IMR-90 (cell line): ENCODE data around the gene C5orf58. TPM values are rescaled to one million over a fixed set of nuclear protein-coding genes. Genes with fewer than 3 reads are reported as not detected.

Source experiments
- ATAC-seq: fragments of 200-7000 bp; cut with Tn5 transposase; 2 replicates; pipeline ENCODE4 v1.9.1; 2020; ENCODE audit warnings: low read depth, mild to moderate bottlenecking, moderate library complexity
- BruUV-seq: library from RNA; stranded (reverse); fragments of 400-500 nt; replicated peaks from 2 replicates; lab custom pipeline; 2021; lab: Mats Ljungman, UMichigan
- CTCF ChIA-PET: fragments of 300-600 bp; formaldehyde crosslinking; extraction: SDS; loops from one replicate; lab custom pipeline; 2021; ENCODE audit warnings: antibody characterized with exemption; lab: Yijun Ruan, JAX
- POLR2A ChIA-PET: fragments of 300-600 bp; sonication (Branson Sonifier 250); formaldehyde crosslinking; loops from one replicate; lab custom pipeline; 2022; ENCODE audit warnings: antibody characterized with exemption; ENCODE audit not compliant: unreplicated experiment; lab: Charles Lee
- DNase-seq: peaks from one replicate; pipeline ENCODE4 v3.0.0; 2013
- H2AFZ ChIP-seq: replicated peaks from 2 replicates; pipeline ENCODE3; 2013; ENCODE audit warnings: low read length, mild to moderate bottlenecking; ENCODE audit not compliant: poor library complexity
- H2AK5ac ChIP-seq: 2 replicates; pipeline ENCODE4 v1.6.1; 2013; ENCODE audit warnings: low read depth, low read length, inconsistent platforms
- H2AK9ac ChIP-seq: replicated peaks from 2 replicates; pipeline ENCODE3; 2013; ENCODE audit warnings: mild to moderate bottlenecking, low read depth, low read length, moderate library complexity; ENCODE audit not compliant: poor library complexity
- H2BK120ac ChIP-seq: 2 replicates; pipeline ENCODE4 v1.6.1; 2013; ENCODE audit warnings: low read depth, low read length, inconsistent platforms
- H2BK15ac ChIP-seq: 3 replicates; pipeline ENCODE4 v1.6.1; 2013; ENCODE audit warnings: low read depth, low read length, inconsistent platforms
- H2BK20ac ChIP-seq: 2 replicates; pipeline ENCODE4 v1.6.1; 2013; ENCODE audit warnings: low read depth, mild to moderate bottlenecking, inconsistent platforms, low read length, moderate library complexity
- H2BK5ac ChIP-seq: 2 replicates; pipeline ENCODE4 v1.6.1; 2013; ENCODE audit warnings: mild to moderate bottlenecking, low read depth, low read length, inconsistent platforms; ENCODE audit not compliant: poor library complexity, severe bottlenecking
- H3K14ac ChIP-seq: replicated peaks from 2 replicates; pipeline ENCODE4 v1.6.1; 2013; ENCODE audit warnings: low read depth, low read length, inconsistent platforms
- H3K18ac ChIP-seq: 2 replicates; pipeline ENCODE4 v1.6.1; 2013; ENCODE audit warnings: low read depth, low read length, control low read depth
- H3K23ac ChIP-seq: 2 replicates; pipeline ENCODE4 v1.6.1; 2013; ENCODE audit warnings: low read depth, low read length, inconsistent platforms
- H3K27ac ChIP-seq: 2 replicates; pipeline ENCODE4 v1.5.1; 2013; ENCODE audit warnings: mild to moderate bottlenecking, control low read depth, low read length; ENCODE audit not compliant: insufficient read depth
- H3K27me3 ChIP-seq: 2 replicates; pipeline ENCODE4 v1.6.1; 2013; ENCODE audit warnings: low read length; ENCODE audit not compliant: control insufficient read depth, insufficient read depth
- H3K36me3 ChIP-seq: 2 replicates; pipeline ENCODE4 v1.6.1; 2013; ENCODE audit warnings: low read length, mixed read lengths; ENCODE audit not compliant: control insufficient read depth, insufficient read depth
- H3K4ac ChIP-seq: 2 replicates; pipeline ENCODE4 v1.6.1; 2013; ENCODE audit warnings: low read depth, low read length, inconsistent platforms
- H3K4me1 ChIP-seq: 2 replicates; pipeline ENCODE4 v1.6.1; 2013; ENCODE audit warnings: low read length, mixed read lengths; ENCODE audit not compliant: control insufficient read depth, insufficient read depth
- H3K4me2 ChIP-seq: 2 replicates; pipeline ENCODE4 v1.6.1; 2013; ENCODE audit warnings: low read depth, mild to moderate bottlenecking, control low read depth, low read length, moderate library complexity
- H3K4me3 ChIP-seq: 2 replicates; pipeline ENCODE4 v1.5.1; 2013; ENCODE audit warnings: low read depth, mild to moderate bottlenecking, control low read depth, low read length, moderate library complexity; ENCODE audit not compliant: insufficient read depth
- H3K56ac ChIP-seq: 2 replicates; pipeline ENCODE4 v1.6.1; 2013; ENCODE audit warnings: low read length, inconsistent platforms; ENCODE audit not compliant: insufficient read depth; ENCODE audit errors: extremely low read depth
- H3K79me1 ChIP-seq, 2 experiments: 2 replicates each; pipeline ENCODE4 v1.6.1; 2013; ENCODE audit warnings: low read length in 2 of 2, inconsistent platforms in 1 of 2, low read depth in 1 of 2
- H3K9ac ChIP-seq: 2 replicates; pipeline ENCODE4 v1.6.1; 2013; ENCODE audit warnings: low read depth, low read length, control low read depth
- H3K9me1 ChIP-seq: 2 replicates; pipeline ENCODE4 v1.6.1; 2013; ENCODE audit warnings: low read length, inconsistent platforms; ENCODE audit not compliant: insufficient read depth
- H3K9me3 ChIP-seq: 2 replicates; pipeline ENCODE4 v1.6.1; 2013; ENCODE audit warnings: low read length; ENCODE audit not compliant: control insufficient read depth, insufficient read depth
- H4K20me1 ChIP-seq: 2 replicates; pipeline ENCODE4 v1.6.1; 2013; ENCODE audit warnings: low read length, inconsistent platforms; ENCODE audit not compliant: insufficient read depth
- H4K5ac ChIP-seq: 2 replicates; pipeline ENCODE4 v1.6.1; 2013; ENCODE audit warnings: mild to moderate bottlenecking, low read depth, low read length, control low read depth
- H4K8ac ChIP-seq, 2 experiments: 2 replicates each; pipeline ENCODE4 v1.6.1; 2013; ENCODE audit warnings: low read depth in 2 of 2, low read length in 2 of 2, control low read depth in 1 of 2, inconsistent platforms in 1 of 2
- H4K91ac ChIP-seq: 2 replicates; pipeline ENCODE4 v1.6.1; 2013; ENCODE audit warnings: low read depth, low read length, inconsistent platforms; ENCODE audit not compliant: insufficient read depth
- CEBPB ChIP-seq: IDR thresholded peaks from 2 replicates; pipeline ENCODE4 v1.6.1; 2012; ENCODE audit warnings: low read depth, low read length, improper control_type of control experiment
- FOS ChIP-seq: fragments of 150-350 bp; IDR thresholded peaks from 2 replicates; pipeline ENCODE4 v1.6.1; 2016; ENCODE audit warnings: low read depth, low read length
- WGBS, 2 experiments: methylation state at CpG; one replicate each; pipeline versions ENCODE4 v1.1.5 to v1.1.7; 2013; ENCODE audit warnings: missing lambda C conversion rate in 2 of 2; ENCODE audit not compliant: insufficient read length in 1 of 2; ENCODE audit errors: extremely low coverage in 2 of 2; 5-methylcytosine and 5-hydroxymethylcytosine counted together
- dilution Hi-C: fragments of 300-500 bp; cut with HindIII; formaldehyde crosslinking; loops from one replicate; pipeline ENCODE4 v1.14.3; 2018; ENCODE audit warnings: low sequenced_read_pairs; ENCODE audit not compliant: unreplicated experiment
- in situ Hi-C: fragments of 300-500 bp; cut with MboI; formaldehyde crosslinking; loops from 3 replicates; pipeline ENCODE4 v1.14.3; 2019; ENCODE audit warnings: low sequenced_read_pairs, inconsistent platforms, mixed read lengths
- intact Hi-C: fragments of 100-400 bp; cut with micrococcal nuclease; formaldehyde crosslinking; loops from 2 replicates; pipeline ENCODE4 v1.10.0; 2022
- polyA plus RNA-seq, 3 experiments: library from polyadenylated mRNA; depleted of rRNA; stranded (reverse); fragments of >200 nt; gene quantifications; 2 replicates each; pipeline ENCODE4 v1.2.3, GENCODE V29; 2012; ENCODE audit warnings: low replicate concordance in 1 of 3
- total RNA-seq: library from RNA; depleted of rRNA; stranded (reverse); fragments of >200 nt; gene quantifications from 2 replicates; pipeline ENCODE4 v1.2.3, GENCODE V29; 2012

The C5orf58 gene
- total and polyA plus RNA-seq, 2 of the 4 experiments (the other 2 are of a cell fraction) = not detected

- Histone ChIP-seq H3K9me3 (no peaks in the 10 kb centered on the region), H3K27me3 (no peaks in the 10 kb centered on the region), H4K20me1 (no peaks in the 10 kb centered on the region), H2BK20ac (no peak overlapping the region), H3K9ac (no peak overlapping the region), H3K14ac (no peak overlapping the region), H2AK9ac (no peak overlapping the region), H4K91ac (no peak overlapping the region), H3K4me1 (no peaks in the 10 kb centered on the region), H4K5ac (no peak overlapping the region), H3K23ac (no peak overlapping the region), H3K4me2 (no peak overlapping the region), H2BK120ac (no peak overlapping the region), H3K4ac (no peak overlapping the region), H3K27ac (no peak overlapping the region), H2AK5ac (no peak overlapping the region), H2BK15ac (no peak overlapping the region), H3K4me3 (no peak overlapping the region), H3K18ac (no peak overlapping the region), H3K79me1 (no peaks in the 10 kb centered on the region), H3K36me3 (no peaks in the 10 kb centered on the region), H2BK5ac (no peak overlapping the region), H3K56ac (no peak overlapping the region), H3K9me1 (no peaks in the 10 kb centered on the region), H4K8ac (no peak overlapping the region), H2AFZ (no peak overlapping the region)
- DNase-seq (no peak), ATAC-seq (no peak)
- in situ Hi-C loops = loop anchor here (10.0 kb wide), 1 partner anchor 196 kb away; no protein-coding TSS in a partner anchor
- intact Hi-C loops = no loop called here
- dilution Hi-C loops = no loop called here
- BruUV-seq = no TSS peak
- CTCF ChIA-PET = no interaction called here
- TF ChIP-seq FOS = no peak
- TF ChIP-seq CEBPB = no peak
- POLR2A ChIA-PET = no interaction called here
- 100% methylated on average over 1 of the region's 6 CpGs; no CpG with 5 or more reads in 1 of the 2 experiments for WGBS, 2 experiments
Measured at GRCh38 chr5:170228762-170229435, 3.9 kb upstream of the C5orf58 start.
